GM18499 (cell line): Measurements from ENCODE around the gene TAB3.
"Not testable (repeated sequence)": the region's sequence is repeated elsewhere in the genome, so short reads cannot be mapped to it uniquely, and the experiment has no call there.

ENCODE experiments used
- ATAC-seq: cut with Tn5 transposase; IDR thresholded peaks from one replicate; pipeline ENCODE4 v1.9.1; 2021; ENCODE audit warnings: moderate number of reproducible peaks; ENCODE audit not compliant: insufficient read depth, unreplicated experiment

Gene TAB3

GRCh38 chrX:30821116-30821515 lies 67.9 kb downstream of the TAB3 start:
- ATAC-seq: no peak

GRCh38 chrX:30819080-30819479 lies 70.0 kb downstream of the TAB3 start:
- ATAC-seq: no peak

DNA sequence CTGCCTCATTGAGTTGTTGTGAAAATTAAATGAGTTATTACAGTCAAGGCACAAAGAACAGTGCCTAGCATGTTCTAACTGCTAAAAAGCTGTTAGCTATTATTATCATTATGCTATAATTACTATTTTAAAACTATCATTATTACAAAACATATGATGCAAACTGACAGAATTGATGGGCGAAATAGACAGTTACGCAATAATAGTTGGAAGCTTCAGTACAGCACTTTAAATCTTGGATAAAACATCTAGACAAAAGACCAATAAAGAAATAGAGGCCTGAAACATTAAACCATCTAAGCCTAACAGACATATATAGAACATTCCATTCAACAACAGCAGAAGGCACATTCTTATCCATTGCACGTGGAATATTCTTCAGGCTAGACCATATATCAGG lies 73.0 kb downstream of the TAB3 start:
- ATAC-seq: no peak

DNA sequence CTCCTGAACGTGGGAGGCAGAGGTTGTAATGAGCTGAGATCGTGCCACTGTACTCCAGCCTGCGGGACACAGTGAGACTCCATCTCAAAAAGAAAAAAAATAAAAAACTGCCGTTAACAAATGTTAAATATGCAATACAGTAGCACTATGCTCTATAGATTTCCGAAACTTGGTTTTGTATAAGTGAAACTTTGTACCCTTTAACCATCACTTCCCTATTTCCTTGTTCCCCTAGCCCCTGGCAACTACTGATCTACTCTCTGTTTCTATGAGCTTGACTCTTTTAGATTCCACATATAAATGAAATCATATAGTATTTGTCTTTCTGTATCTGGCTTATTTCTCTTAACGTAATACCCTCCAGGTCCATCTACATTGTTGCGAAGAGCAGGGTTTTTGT lies 74.1 kb downstream of the TAB3 start:
- ATAC-seq: no peak

DNA sequence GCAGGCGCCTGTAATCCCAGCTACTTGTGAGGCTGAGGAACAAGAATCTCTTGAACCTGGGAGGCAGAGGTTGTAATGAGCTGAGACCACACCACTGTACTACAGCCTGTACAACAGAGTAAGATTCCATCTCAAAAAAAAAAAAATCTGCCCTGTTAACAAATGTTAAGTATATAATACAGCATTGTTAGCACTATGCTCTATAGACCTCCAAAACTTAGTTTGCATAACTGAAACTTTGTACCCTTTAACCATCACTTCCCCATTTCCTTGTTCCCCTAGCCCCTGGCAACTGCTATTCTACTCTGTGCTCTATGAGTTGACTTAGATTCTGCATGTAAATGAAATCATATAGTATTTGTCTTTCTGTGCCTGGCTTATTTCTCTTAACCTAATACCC lies 76.7 kb downstream of the TAB3 start:
- peak; percentile 99 for ATAC-seq

DNA sequence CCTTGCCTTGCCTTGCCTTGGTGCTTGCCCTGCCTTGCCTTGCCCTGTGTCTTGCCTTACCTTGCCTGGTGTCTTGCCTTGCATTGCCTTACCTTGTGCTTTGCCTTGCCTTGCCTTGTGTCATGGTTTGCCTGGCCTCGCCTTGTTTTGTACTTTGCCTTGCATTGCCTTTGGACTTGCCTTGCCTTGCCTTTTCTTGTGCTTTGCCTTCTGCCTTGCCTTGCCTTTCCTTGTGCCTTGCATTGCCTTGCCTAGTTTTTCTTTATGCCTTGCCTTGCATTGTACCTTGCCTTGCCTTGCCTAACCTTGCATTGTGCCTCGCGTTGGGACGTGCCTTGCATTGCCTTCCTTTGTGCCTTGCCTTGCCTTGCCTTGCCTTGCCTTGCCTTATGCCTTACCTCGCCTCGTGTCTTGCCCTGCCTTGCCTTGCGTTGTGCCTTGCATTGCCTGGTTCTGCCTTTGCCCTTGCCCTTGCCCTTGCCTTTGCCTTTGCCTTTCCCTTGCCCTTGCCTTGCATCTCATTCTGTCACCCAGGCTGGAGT lies 82.8 kb downstream of the TAB3 start:
- no peak for ATAC-seq

- ATAC-seq: no peak
Observed at GRCh38 chrX:30804462-30804861, 84.6 kb downstream of the TAB3 start.

- ATAC-seq: no peak
Observed at GRCh38 chrX:30800901-30801300, 88.2 kb downstream of the TAB3 start.

- no peak for ATAC-seq
Observed at GRCh38 chrX:30799327-30799726, 89.7 kb downstream of the TAB3 start.

GRCh38 chrX:30798810-30799209 lies 90.2 kb downstream of the TAB3 start:
- no peak for ATAC-seq

- ATAC-seq: not testable (repeated sequence)
Observed at GRCh38 chrX:30797301-30797700, 91.8 kb downstream of the TAB3 start.

GRCh38 chrX:30795981-30796958 lies 92.8 kb downstream of the TAB3 start:
- ATAC-seq: no peak

DNA sequence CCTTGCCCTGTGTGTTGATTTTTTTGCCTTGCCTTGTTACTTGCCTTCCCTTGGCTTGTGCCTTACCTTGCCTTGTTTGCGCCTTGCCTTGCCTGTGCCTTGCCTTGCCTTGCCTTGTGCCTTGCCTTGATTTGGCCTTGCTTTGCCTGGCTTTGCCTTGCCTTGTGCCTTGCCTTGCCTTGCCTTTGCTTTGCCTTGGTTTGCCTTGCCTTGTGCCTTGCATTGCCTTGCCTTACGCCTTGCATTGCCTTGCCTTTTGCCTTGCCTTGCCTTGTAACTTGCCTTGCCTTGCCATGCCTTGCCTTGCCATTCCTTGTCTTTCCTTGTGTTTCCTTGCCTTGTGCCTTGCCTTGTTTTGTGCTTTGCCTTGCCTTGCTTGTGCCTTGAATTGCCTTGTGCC lies 94.6 kb downstream of the TAB3 start:
- ATAC-seq: no peak

DNA sequence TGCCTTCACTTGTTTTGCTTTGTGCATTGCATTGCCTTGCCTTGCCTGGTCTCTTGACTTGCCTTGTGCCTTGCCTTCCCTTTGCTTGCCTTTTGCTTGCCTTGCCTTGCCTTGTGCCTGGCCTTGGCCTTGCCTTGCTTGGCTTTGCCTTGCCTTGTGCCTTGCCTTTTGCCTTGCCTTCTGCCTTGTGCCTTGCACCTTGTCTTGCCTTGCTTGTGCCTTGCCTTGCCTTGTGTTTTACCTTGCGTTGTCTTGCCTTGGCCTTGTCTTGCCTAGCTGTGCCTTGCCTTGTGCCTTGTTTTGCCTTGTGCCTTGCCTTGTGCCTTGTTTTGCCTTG lies 95.3 kb downstream of the TAB3 start:
- no peak for ATAC-seq

- no peak for ATAC-seq
Observed at GRCh38 chrX:30793075-30793766, 95.8 kb downstream of the TAB3 start.

- no peak for ATAC-seq
Observed at GRCh38 chrX:30791296-30792278, 97.5 kb downstream of the TAB3 start.

DNA sequence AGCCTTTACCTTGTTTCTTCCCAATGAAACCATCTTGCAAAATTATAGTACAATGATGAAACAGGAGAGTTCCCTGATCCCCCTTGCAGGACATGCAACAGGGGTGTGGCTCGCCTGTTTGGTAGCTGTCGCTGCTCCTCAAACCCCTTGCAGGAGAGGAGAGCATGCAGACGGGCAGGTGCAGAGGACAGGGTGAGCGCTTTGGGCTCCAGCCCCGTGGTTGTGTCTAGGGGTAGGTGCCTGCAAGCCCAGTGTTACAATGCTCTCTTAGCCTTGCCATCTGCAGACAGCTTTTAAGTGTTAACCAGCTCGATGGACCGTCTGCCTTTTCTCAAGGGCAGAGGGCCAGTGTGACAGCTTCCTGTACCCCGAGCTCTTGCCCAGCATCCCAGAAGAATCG lies 102.0 kb downstream of the TAB3 start:
- no peak for ATAC-seq

GRCh38 chrX:30786374-30786773 lies 102.7 kb downstream of the TAB3 start:
- ATAC-seq: no peak

- no peak for ATAC-seq
Observed at GRCh38 chrX:30781711-30782444, 107.2 kb downstream of the TAB3 start.
